NCI-H748 (cell line): ENCODE data around the gene EIF4A3.

ENCODE experiments used
- DNase-seq: peaks from one replicate; lab custom pipeline; 2025; ENCODE audit not compliant: unreplicated experiment; lab: John Stamatoyannopoulos, UW

EIF4A3 gene

GRCh38 chr17:80113033-80113484 is 33.9 kb downstream of the EIF4A3 start:
- DNase-seq, result no peak

GRCh38 chr17:80112471-80113032 is 34.4 kb downstream of the EIF4A3 start:
- DNase-seq, result no peak

GRCh38 chr17:80111702-80112470 is 35.0 kb downstream of the EIF4A3 start:
- no peak for DNase-seq

- DNase-seq, result no peak
Observed at GRCh38 chr17:80110927-80111701, 35.8 kb downstream of the EIF4A3 start.

GRCh38 chr17:80110447-80110812 is 36.5 kb downstream of the EIF4A3 start:
- DNase-seq, result no peak

- DNase-seq, result peak; percentile 46
Observed at GRCh38 chr17:80109713-80110446, 37.0 kb downstream of the EIF4A3 start.

- DNase-seq, result no peak
Observed at GRCh38 chr17:80109066-80109660, 37.8 kb downstream of the EIF4A3 start.

GRCh38 chr17:80108036-80108971 is 38.6 kb downstream of the EIF4A3 start:
- DNase-seq, result no peak

- DNase-seq, result no peak
Observed at GRCh38 chr17:80107231-80108021, 39.5 kb downstream of the EIF4A3 start.

- no peak for DNase-seq
Observed at GRCh38 chr17:80106751-80107150, 40.2 kb downstream of the EIF4A3 start.

GRCh38 chr17:80106176-80106575 is 40.8 kb downstream of the EIF4A3 start:
- DNase-seq, result no peak

GRCh38 chr17:80105762-80106161 is 41.2 kb downstream of the EIF4A3 start:
- peak; percentile 52 for DNase-seq

- DNase-seq, result no peak
Observed at GRCh38 chr17:80104956-80105375, 42.0 kb downstream of the EIF4A3 start.

GRCh38 chr17:80104321-80104955 is 42.5 kb downstream of the EIF4A3 start:
- peak; percentile 55 for DNase-seq

GRCh38 chr17:80103449-80104085 is 43.4 kb downstream of the EIF4A3 start:
- DNase-seq, result no peak

GRCh38 chr17:80102664-80103448 is 44.1 kb downstream of the EIF4A3 start:
- no peak for DNase-seq

- peak; percentile 30 for DNase-seq
Observed at GRCh38 chr17:80101946-80102663, 44.8 kb downstream of the EIF4A3 start.
